Measurements from ENCODE around the gene LRMDA. TPM values are rescaled to one million over a fixed set of nuclear protein-coding genes. Genes with fewer than 3 reads are reported as not detected.

The LRMDA gene
- total and polyA plus RNA-seq, 12 donors: 30.7 to 132 (median 78.1) TPM

GRCh38 chr10:75592151-75592787, 160.8 kb downstream of the LRMDA start:
- no peak for DNase-seq
- Histone ChIP-seq H3K4me1 (replicated peaks in 1 of 2) (no peaks in the 10 kb centered on the region), H3K27ac (peak overlapping the region in 1 of 5 donors; percentile 47), H3K36me3 (replicated peaks in 1 of 2) (no peaks in the 10 kb centered on the region), H3K9me3 (replicated peaks in 1 of 3) (no peaks in the 10 kb centered on the region), H3K4me3 (no peak overlapping the region), H3K27me3 (no peaks in the 10 kb centered on the region)
- intact Hi-C loops (cut with DNase I): no loop called here
- 74 to 82% (median 81%) methylated on average over 31 of the region's 31 CpGs for WGBS, 4 donors
- TF ChIP-seq POLR2A (IDR thresholded peaks at IDR 0.05) (no peak), CTCF (IDR thresholded peaks at IDR 0.05) (no peak)

- DNase-seq: no peak
- H3K27ac ChIP-seq: peak overlapping the region in 1 of 5 donors; percentile 47
These were observed 161.6 kb downstream of the LRMDA start for GRCh38 chr10:75592791-75593643.

GRCh38 chr10:75593692-75594556, 162.5 kb downstream of the LRMDA start:
- Histone ChIP-seq H3K36me3 (replicated peaks in 1 of 2) (no peaks in the 10 kb centered on the region), H3K9me3 (replicated peaks in 1 of 3) (no peaks in the 10 kb centered on the region), H3K4me3 (no peak overlapping the region), H3K4me1 (replicated peaks in 1 of 2) (no peaks in the 10 kb centered on the region), H3K27me3 (no peaks in the 10 kb centered on the region), H3K27ac (no peak overlapping the region)
- intact Hi-C loops (cut with DNase I): no loop called here
- 83 to 92% (median 90%) methylated on average over 13 to 14 of the region's 14 CpGs for WGBS, 4 donors
- no peak for DNase-seq
- TF ChIP-seq POLR2A (IDR thresholded peaks at IDR 0.05): no peak
- peak in 1 of 6 experiments; percentile 13 for TF ChIP-seq CTCF (IDR thresholded peaks at IDR 0.05)

More at GRCh38 chr10:75592791-75593643, 161.6 kb downstream of the LRMDA start:
- H3K4me3 ChIP-seq: no peak overlapping the region
- no peaks in the 10 kb centered on the region for H3K9me3 ChIP-seq (replicated peaks in 1 of 3)
- intact Hi-C loops (cut with DNase I): no loop called here
- no peaks in the 10 kb centered on the region for H3K4me1 ChIP-seq (replicated peaks in 1 of 2)
- no peaks in the 10 kb centered on the region for H3K36me3 ChIP-seq (replicated peaks in 1 of 2)
- 64 to 74% (median 66%) methylated on average over 8 of the region's 8 CpGs for WGBS, 4 donors
- TF ChIP-seq POLR2A (IDR thresholded peaks at IDR 0.05) (no peak), CTCF (IDR thresholded peaks at IDR 0.05) (no peak)
- H3K27me3 ChIP-seq: no peaks in the 10 kb centered on the region

Data from adrenal gland (tissue), 12 donors.